Fibroblast of pulmonary artery (primary cell): ENCODE results near the gene TBC1D16.

Experiments
- DNase-seq: peaks from one replicate; pipeline ENCODE4 v3.0.0-alpha.2; 2010; ENCODE audit warnings: low read depth
- H3K4me3 ChIP-seq: replicated peaks from 2 replicates; pipeline ENCODE4 v1.5.1; 2011; ENCODE audit warnings: low read depth, mild to moderate bottlenecking, control low read depth, low read length, moderate library complexity
- CTCF ChIP-seq: IDR thresholded peaks from 2 replicates; pipeline ENCODE4 v1.5.1; 2011; ENCODE audit warnings: mild to moderate bottlenecking, control low read depth, low read length, inconsistent platforms; ENCODE audit errors: missing control alignments

Gene TBC1D16

DNA sequence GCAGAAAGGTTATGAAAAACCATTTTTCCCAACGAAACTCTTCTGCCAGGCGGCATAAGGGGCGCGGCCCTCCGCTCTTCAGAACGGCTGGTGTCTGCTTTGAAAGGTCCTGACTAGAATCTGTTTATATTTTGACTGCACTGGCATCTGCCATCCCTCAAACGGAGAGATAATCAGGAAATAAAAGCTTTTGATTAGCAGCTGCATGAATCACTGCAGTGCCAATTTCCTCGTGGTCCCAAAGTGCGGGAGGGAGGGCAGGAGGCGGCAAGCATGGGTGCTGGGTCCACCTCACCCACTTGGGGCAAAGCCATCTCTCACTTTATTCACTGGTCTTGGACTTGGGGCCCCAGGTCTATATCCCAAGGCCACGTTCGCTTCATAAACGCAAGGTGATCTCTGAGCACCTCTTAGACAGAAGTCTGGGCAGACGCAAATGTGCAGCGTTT lies 49.7 kb downstream of the TBC1D16 start:
- no peak for TF ChIP-seq CTCF
- no peak overlapping the region for H3K4me3 ChIP-seq
- no peak for DNase-seq

GRCh38 chr17:79985361-79985942 lies 50.2 kb downstream of the TBC1D16 start:
- no peak for TF ChIP-seq CTCF
- DNase-seq, result no peak
- no peak overlapping the region for H3K4me3 ChIP-seq

GRCh38 chr17:79984877-79985276 lies 50.8 kb downstream of the TBC1D16 start:
- TF ChIP-seq CTCF, result no peak
- DNase-seq, result no peak
- H3K4me3 ChIP-seq, result no peak overlapping the region

DNA sequence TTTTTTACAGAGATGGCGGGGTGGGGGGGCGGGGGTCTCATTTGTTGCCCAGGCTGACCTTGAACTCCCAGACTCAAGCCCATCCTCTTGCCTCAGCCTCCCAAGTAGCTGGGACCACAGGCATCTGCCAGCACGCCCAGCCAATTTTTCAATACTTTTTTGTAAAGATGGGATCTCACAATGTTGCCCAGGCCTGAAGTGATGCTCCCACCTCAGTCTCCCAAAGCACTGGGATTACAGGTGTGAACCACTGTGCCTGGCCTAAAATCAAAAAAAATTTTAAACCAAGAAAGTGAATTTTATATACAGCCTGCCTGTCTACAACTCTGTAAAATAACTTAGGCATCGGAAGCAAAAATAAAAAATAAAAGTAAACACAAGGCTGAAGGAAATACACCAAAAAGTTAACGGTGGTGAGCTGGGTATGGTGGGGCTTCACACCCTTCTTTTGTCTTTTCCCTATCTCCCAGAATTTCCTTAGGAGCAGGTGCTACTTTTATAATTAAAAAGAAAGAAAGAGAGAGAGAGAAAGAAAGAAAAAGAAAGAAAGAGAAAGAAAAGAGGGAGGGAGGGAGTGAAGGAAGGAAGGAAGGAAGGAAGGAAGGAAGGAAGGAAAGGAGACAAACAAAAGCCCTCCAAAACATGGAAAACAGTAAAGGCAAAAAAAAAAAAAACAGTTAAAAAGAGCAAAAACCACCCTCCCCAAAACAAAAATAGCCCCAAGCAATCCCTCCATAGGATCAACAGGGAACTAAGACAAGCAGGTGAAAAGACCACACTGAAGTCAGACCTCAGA lies 51.4 kb downstream of the TBC1D16 start:
- no peak overlapping the region for H3K4me3 ChIP-seq
- no peak for DNase-seq
- TF ChIP-seq CTCF, result no peak

- DNase-seq, result no peak
- TF ChIP-seq CTCF, result no peak
- H3K4me3 ChIP-seq, result no peak overlapping the region
These were observed 52.2 kb downstream of the TBC1D16 start for GRCh38 chr17:79983456-79983855.

DNA sequence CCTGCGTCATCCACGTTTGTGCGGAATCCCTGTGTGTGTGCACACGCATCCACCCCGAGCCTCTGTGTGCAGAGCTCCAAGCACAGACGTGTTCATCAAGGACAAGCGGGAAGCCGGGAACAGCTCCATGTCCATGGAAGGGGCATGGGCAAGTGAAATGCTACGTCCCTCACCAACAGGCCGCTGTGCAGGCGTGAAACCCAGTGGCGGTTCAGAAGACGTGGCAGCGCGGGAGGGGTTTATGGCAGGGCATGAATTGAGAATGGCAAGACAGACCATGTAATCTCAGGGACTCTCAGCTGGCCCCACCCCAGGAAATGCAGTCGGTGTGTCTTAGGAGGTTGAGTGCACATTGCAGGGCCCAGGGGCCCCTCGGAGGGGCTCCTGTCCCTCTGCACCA lies 52.7 kb downstream of the TBC1D16 start:
- no peak for TF ChIP-seq CTCF
- DNase-seq, result no peak

More for the DNA sequence above, 52.7 kb downstream of the TBC1D16 start:
- no peak overlapping the region for H3K4me3 ChIP-seq
